K562 (cell line): ENCODE results near the gene ZNF77. TPM values are rescaled to one million over a fixed set of nuclear protein-coding genes. Genes with fewer than 3 reads are reported as not detected.
A peak's percentile ranks its signal among the peaks of the same experiment; 100 is the strongest.

ENCODE experiments used
- ATAC-seq: fragments of 200-7000 bp; cut with Tn5 transposase; 3 replicates; pipeline ENCODE4 v1.9.1; 2020; ENCODE audit warnings: moderate library complexity
- BruUV-seq: library from RNA; stranded (reverse); fragments of 400-500 nt; replicated peaks from 2 replicates; lab custom pipeline; 2021; lab: Mats Ljungman, UMichigan
- CTCF ChIA-PET: fragments of 300-600 bp; formaldehyde crosslinking; extraction: SDS; loops from one replicate; lab custom pipeline; 2021; ENCODE audit warnings: low intra/inter-chr PET ratio; lab: Yijun Ruan, JAX
- POLR2A ChIA-PET: fragments of 300-600, 350-650 bp; sonication (Branson Sonifier 250); formaldehyde crosslinking; extraction: SDS; loops from one replicate; lab custom pipeline; 2021; ENCODE audit warnings: antibody characterized with exemption, inconsistent platforms; lab: Yijun Ruan, JAX
- DNase-seq, 4 experiments: peaks; one replicate each; pipeline versions ENCODE4 v3.0.0 to v3.0.0-alpha.2; 2011 to 2018; ENCODE audit warnings: low spot score in 3 of 4, mixed read lengths in 3 of 4; ENCODE audit errors: extremely low read depth in 1 of 4
- FAIRE-seq: peaks from 2 replicates; lab custom pipeline; 2011; peaks lifted over from hg19 to GRCh38; lab: Jason Lieb, UNC
- H2AFZ ChIP-seq: 2 replicates; pipeline ENCODE4 v1.6.0; 2011; ENCODE audit warnings: low read depth, low read length, control low read depth, inconsistent platforms
- H3K27ac ChIP-seq: fragments of 200-600 bp; 3 replicates; pipeline ENCODE4 v1.8.0; 2011; ENCODE audit warnings: low read depth, mild to moderate bottlenecking, control low read depth, inconsistent platforms, low read length, moderate library complexity, mixed read lengths; ENCODE audit errors: extremely low read depth
- H3K27me3 ChIP-seq, 2 experiments: fragments of 300-600 bp in 1 of 2; 2 replicates in 1 of 2; 3 replicates in 1 of 2; pipeline versions ENCODE4 v1.6.0 to v1.8.0; 2011; ENCODE audit warnings: inconsistent platforms in 2 of 2, low read length in 2 of 2, mild to moderate bottlenecking in 1 of 2, mixed read lengths in 1 of 2, moderate library complexity in 1 of 2; ENCODE audit not compliant: control insufficient read depth in 2 of 2, insufficient read depth in 2 of 2
- H3K36me3 ChIP-seq: fragments of 300-600 bp; 3 replicates; pipeline ENCODE4 v1.8.0; 2011; ENCODE audit warnings: mild to moderate bottlenecking, low read length, inconsistent platforms; ENCODE audit not compliant: control insufficient read depth, insufficient read depth
- H3K4me1 ChIP-seq, 2 experiments: fragments of 200-600 bp in 1 of 2; replicated peaks in 1 of 2; 2 replicates in 1 of 2; 3 replicates in 1 of 2; pipeline versions ENCODE4 v1.5.1 to v1.8.0; 2011; ENCODE audit warnings: inconsistent platforms in 2 of 2, low read length in 2 of 2, mild to moderate bottlenecking in 1 of 2, mixed read lengths in 1 of 2, moderate library complexity in 1 of 2; ENCODE audit not compliant: control insufficient read depth in 2 of 2, insufficient read depth in 2 of 2
- H3K4me2 ChIP-seq: 2 replicates; pipeline ENCODE4 v1.6.1; 2011; ENCODE audit warnings: low read length, control low read depth, inconsistent platforms, mixed read lengths; ENCODE audit not compliant: insufficient read depth
- H3K4me3 ChIP-seq: fragments of 200-600 bp; sonication (generic), shearing (Covaris generic); 2 replicates; pipeline ENCODE4 v1.5.1; 2016; ENCODE audit warnings: control low read depth, inconsistent platforms
- H3K79me2 ChIP-seq: fragments of 200-600 bp; 3 replicates; pipeline ENCODE4 v1.8.0; 2011; ENCODE audit warnings: low read length, inconsistent platforms; ENCODE audit not compliant: control insufficient read depth, insufficient read depth
- H3K9ac ChIP-seq, 2 experiments: 2 replicates each; pipeline versions ENCODE4 v1.6.0 to v1.6.1; 2011; ENCODE audit warnings: low read depth in 2 of 2, low read length in 2 of 2, control low read depth in 1 of 2, inconsistent platforms in 1 of 2, mild to moderate bottlenecking in 1 of 2, mixed read lengths in 1 of 2; ENCODE audit not compliant: insufficient read depth in 1 of 2
- H3K9me1 ChIP-seq: one replicate; pipeline ENCODE4 v1.6.0; 2011; ENCODE audit warnings: inconsistent platforms, mild to moderate bottlenecking, low read length, moderate library complexity; ENCODE audit not compliant: control insufficient read depth, insufficient read depth
- H3K9me3 ChIP-seq: replicated peaks from 2 replicates; pipeline ENCODE4 v1.5.1; 2011; ENCODE audit warnings: low read depth, low read length, inconsistent platforms; ENCODE audit not compliant: control insufficient read depth, insufficient read depth
- H4K20me1 ChIP-seq: replicated peaks from 2 replicates; pipeline ENCODE4 v1.6.1; 2011; ENCODE audit warnings: low read length, inconsistent platforms, mixed read lengths; ENCODE audit not compliant: control insufficient read depth, insufficient read depth
- ARNT ChIP-seq, 2 experiments: fragments of 450-650 bp; IDR thresholded peaks; 2 replicates each; pipeline ENCODE4 v1.6.1; 2016; ENCODE audit warnings: mild to moderate bottlenecking in 1 of 2
- CTBP1 ChIP-seq: fragments of 450-650 bp; IDR thresholded peaks from 2 replicates; pipeline ENCODE4 v1.6.1; 2016; ENCODE audit warnings: borderline replicate concordance
- MEIS2 ChIP-seq: fragments of 450-650 bp; IDR thresholded peaks from 2 replicates; pipeline ENCODE4 v1.6.1; 2014; ENCODE audit warnings: mild to moderate bottlenecking; ENCODE audit not compliant: partially characterized antibody
- NFIC ChIP-seq: fragments of 450-650 bp; IDR thresholded peaks from 2 replicates; pipeline ENCODE4 v1.6.1; 2017; ENCODE audit warnings: mild to moderate bottlenecking, inconsistent platforms
- SNIP1 ChIP-seq: fragments of 450-650 bp; IDR thresholded peaks from 2 replicates; pipeline ENCODE4 v1.7.1; 2017; ENCODE audit warnings: low read depth, mild to moderate bottlenecking
- ZNF263 ChIP-seq: sonication (generic); formaldehyde crosslinking; IDR thresholded peaks from 2 replicates; pipeline ENCODE4 v1.8.0; 2022; ENCODE audit warnings: mild to moderate bottlenecking, missing genetic modification reagents, borderline replicate concordance
- WGBS: fragments of 100-300 bp; shearing (Covaris generic); methylation state at CpG from one replicate; pipeline ENCODE4 v1.1.6; 2016; ENCODE audit warnings: low coverage, mixed read lengths; ENCODE audit not compliant: insufficient coverage; ENCODE audit errors: missing lambda C conversion rate; 5-methylcytosine and 5-hydroxymethylcytosine counted together
- in situ Hi-C: fragments of 300-500 bp; cut with MboI; formaldehyde crosslinking; loops from 4 replicates; pipeline ENCODE4 v1.15.0; 2018; ENCODE audit warnings: inconsistent platforms, mixed read lengths
- intact Hi-C: fragments of 100-400 bp; cut with micrococcal nuclease; formaldehyde crosslinking; loops from 2 replicates; pipeline ENCODE4 v1.14.2; 2022
- polyA plus RNA-seq, 8 experiments: library from polyadenylated mRNA; depleted of rRNA in 4 of 8; stranded (reverse) in 5 of 8; unstranded in 3 of 8; fragments of >200 nt; fragmentation: Nextera tagmentation in 2 of 8; fragmentation: Illumina TruSeq in 1 of 8; extraction: Ambion mirVana in 2 of 8; extraction: Trizol in 1 of 8; gene quantifications; 2 replicates each; pipeline versions ENCODE4 v1.2.1 to v1.2.3, GENCODE V29; 2011 to 2014; ENCODE audit warnings: inconsistent platforms in 1 of 8, missing spikeins in 1 of 8
- total RNA-seq, 7 experiments: library from RNA; depleted of rRNA in 6 of 7; stranded (reverse); fragments of >200 nt in 6 of 7; fragmentation: Illumina TruSeq in 2 of 7; extraction: Trizol in 2 of 7; gene quantifications; 2 replicates each; pipeline versions ENCODE4 v1.2.1 to v1.2.3, GENCODE V29; 2011 to 2021; ENCODE audit warnings: low replicate concordance in 1 of 7
- TF ChIP-seq, protein P1 (sequence below), 2 experiments: IDR thresholded peaks in 1 of 2; conservative IDR thresholded peaks in 1 of 2; 2 replicates each; pipeline ENCODE4 v1.6.1; 2016; ENCODE audit warnings: low read depth in 2 of 2, mild to moderate bottlenecking in 1 of 2, missing compliant biosample characterization in 1 of 2, missing genetic modification characterization in 1 of 2, moderate library complexity in 1 of 2
- TF ChIP-seq, protein P2 (sequence below): fragments of 450-650 bp; IDR thresholded peaks from 2 replicates; pipeline ENCODE4 v1.6.1; 2016
- TF ChIP-seq, protein P3 (sequence below), 2 experiments: fragments of 450-650 bp; formaldehyde crosslinking in 1 of 2; IDR thresholded peaks; 2 replicates each; pipeline versions ENCODE4 v1.4.0 to v1.6.1; 2014 to 2020; ENCODE audit warnings: mild to moderate bottlenecking in 2 of 2, borderline replicate concordance in 1 of 2, low read depth in 1 of 2

The ZNF77 gene
- total and polyA plus RNA-seq, 9 of the 15 experiments (the other 6 are each of a cell fraction or from before 2014, with no cell fraction given): 4.3 to 14.5 (median 7.7) TPM

GRCh38 chr19:2969104-2969504, 24.3 kb upstream of the ZNF77 start:
- Histone ChIP-seq H3K9me1 (no peaks in the 10 kb centered on the region), H3K4me1 (peaks cover 5 to 10% of the 10 kb centered on the region in 2 experiments; a peak in 4 of 5 replicates), H3K9ac (peak overlapping the region in 1 of 2 experiments; percentile 77; a peak in 1 of 4 replicates), H3K36me3 (no peaks in the 10 kb centered on the region), H3K4me3 (no peak overlapping the region), H3K27me3 (no peaks in the 10 kb centered on the region), H2AFZ (peak overlapping the region; percentile 12; the same call in 1 of the 2 replicates), H3K79me2 (no peaks in the 10 kb centered on the region), H3K9me3 (no peaks in the 10 kb centered on the region), H3K27ac (no peak overlapping the region), H4K20me1 (no peaks in the 10 kb centered on the region), H3K4me2 (peak overlapping the region; percentile 3; the same call in 1 of the 2 replicates)
- DNase-seq (peak in 2 of 4 experiments; percentile 5 to 38), ATAC-seq (peak; percentile 45; the same call in 2 of the 3 replicates), FAIRE-seq (no peak)
- ChIA-PET CTCF (no interaction called here), POLR2A (interaction anchor here (0.6 to 1.3 kb wide), 3 partner anchors 18 to 82 kb away, joined by 3 read pairs; no protein-coding TSS in a partner anchor)
- 41% methylated on average over 5 of the region's 5 CpGs for WGBS
- TF ChIP-seq, protein P1, sequence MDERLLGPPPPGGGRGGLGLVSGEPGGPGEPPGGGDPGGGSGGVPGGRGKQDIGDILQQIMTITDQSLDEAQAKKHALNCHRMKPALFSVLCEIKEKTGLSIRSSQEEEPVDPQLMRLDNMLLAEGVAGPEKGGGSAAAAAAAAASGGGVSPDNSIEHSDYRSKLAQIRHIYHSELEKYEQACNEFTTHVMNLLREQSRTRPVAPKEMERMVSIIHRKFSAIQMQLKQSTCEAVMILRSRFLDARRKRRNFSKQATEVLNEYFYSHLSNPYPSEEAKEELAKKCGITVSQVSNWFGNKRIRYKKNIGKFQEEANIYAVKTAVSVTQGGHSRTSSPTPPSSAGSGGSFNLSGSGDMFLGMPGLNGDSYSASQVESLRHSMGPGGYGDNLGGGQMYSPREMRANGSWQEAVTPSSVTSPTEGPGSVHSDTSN (CRISPR knock-in tag; IDR thresholded peaks at IDR 0.05; ENCODE audit: low read depth): no peak
- TF ChIP-seq, protein P1 (tag; conservative IDR thresholded peaks at IDR 0.05; ENCODE audit: low read depth): 0 out of 2 replicates have a peak, but pooled peaks have one; percentile 25
- TF ChIP-seq, protein P2, sequence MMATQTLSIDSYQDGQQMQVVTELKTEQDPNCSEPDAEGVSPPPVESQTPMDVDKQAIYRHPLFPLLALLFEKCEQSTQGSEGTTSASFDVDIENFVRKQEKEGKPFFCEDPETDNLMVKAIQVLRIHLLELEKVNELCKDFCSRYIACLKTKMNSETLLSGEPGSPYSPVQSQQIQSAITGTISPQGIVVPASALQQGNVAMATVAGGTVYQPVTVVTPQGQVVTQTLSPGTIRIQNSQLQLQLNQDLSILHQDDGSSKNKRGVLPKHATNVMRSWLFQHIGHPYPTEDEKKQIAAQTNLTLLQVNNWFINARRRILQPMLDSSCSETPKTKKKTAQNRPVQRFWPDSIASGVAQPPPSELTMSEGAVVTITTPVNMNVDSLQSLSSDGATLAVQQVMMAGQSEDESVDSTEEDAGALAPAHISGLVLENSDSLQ: peak; percentile 14; the same call in 1 of the 2 replicates
- peak; percentile 87 for TF ChIP-seq ZNF263 (CRISPR knock-in tag)
- TF ChIP-seq MEIS2: peak; percentile 19
- no peak for TF ChIP-seq ARNT (IDR thresholded peaks at IDR 0.05)
- 0 out of 2 replicates have a peak, but pooled peaks have one; percentile 34 for TF ChIP-seq CTBP1
- no peak for TF ChIP-seq SNIP1
- TF ChIP-seq NFIC: peak; percentile 92
- TF ChIP-seq, protein P3, sequence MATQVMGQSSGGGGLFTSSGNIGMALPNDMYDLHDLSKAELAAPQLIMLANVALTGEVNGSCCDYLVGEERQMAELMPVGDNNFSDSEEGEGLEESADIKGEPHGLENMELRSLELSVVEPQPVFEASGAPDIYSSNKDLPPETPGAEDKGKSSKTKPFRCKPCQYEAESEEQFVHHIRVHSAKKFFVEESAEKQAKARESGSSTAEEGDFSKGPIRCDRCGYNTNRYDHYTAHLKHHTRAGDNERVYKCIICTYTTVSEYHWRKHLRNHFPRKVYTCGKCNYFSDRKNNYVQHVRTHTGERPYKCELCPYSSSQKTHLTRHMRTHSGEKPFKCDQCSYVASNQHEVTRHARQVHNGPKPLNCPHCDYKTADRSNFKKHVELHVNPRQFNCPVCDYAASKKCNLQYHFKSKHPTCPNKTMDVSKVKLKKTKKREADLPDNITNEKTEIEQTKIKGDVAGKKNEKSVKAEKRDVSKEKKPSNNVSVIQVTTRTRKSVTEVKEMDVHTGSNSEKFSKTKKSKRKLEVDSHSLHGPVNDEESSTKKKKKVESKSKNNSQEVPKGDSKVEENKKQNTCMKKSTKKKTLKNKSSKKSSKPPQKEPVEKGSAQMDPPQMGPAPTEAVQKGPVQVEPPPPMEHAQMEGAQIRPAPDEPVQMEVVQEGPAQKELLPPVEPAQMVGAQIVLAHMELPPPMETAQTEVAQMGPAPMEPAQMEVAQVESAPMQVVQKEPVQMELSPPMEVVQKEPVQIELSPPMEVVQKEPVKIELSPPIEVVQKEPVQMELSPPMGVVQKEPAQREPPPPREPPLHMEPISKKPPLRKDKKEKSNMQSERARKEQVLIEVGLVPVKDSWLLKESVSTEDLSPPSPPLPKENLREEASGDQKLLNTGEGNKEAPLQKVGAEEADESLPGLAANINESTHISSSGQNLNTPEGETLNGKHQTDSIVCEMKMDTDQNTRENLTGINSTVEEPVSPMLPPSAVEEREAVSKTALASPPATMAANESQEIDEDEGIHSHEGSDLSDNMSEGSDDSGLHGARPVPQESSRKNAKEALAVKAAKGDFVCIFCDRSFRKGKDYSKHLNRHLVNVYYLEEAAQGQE (IDR thresholded peaks at IDR 0.05; ENCODE audit: borderline replicate concordance): 0 out of 2 replicates have a peak, but pooled peaks have one; percentile 9
- TF ChIP-seq, protein P3 (CRISPR knock-in tag; IDR thresholded peaks at IDR 0.05; ENCODE audit: low read depth): no peak
- in situ Hi-C loops: no loop called here
- intact Hi-C loops: no loop called here
- no TSS peak for BruUV-seq
